HG03520 (cell line): ENCODE measurements around the gene CACNA2D4.

ENCODE experiments used
- ATAC-seq: cut with Tn5 transposase; IDR thresholded peaks from one replicate; pipeline ENCODE4 v1.9.1; 2021; ENCODE audit warnings: mild to moderate bottlenecking, moderate library complexity; ENCODE audit not compliant: unreplicated experiment

CACNA2D4 gene

GRCh38 chr12:1836241-1836803, 82.1 kb downstream of the CACNA2D4 start:
- ATAC-seq, result no peak

DNA sequence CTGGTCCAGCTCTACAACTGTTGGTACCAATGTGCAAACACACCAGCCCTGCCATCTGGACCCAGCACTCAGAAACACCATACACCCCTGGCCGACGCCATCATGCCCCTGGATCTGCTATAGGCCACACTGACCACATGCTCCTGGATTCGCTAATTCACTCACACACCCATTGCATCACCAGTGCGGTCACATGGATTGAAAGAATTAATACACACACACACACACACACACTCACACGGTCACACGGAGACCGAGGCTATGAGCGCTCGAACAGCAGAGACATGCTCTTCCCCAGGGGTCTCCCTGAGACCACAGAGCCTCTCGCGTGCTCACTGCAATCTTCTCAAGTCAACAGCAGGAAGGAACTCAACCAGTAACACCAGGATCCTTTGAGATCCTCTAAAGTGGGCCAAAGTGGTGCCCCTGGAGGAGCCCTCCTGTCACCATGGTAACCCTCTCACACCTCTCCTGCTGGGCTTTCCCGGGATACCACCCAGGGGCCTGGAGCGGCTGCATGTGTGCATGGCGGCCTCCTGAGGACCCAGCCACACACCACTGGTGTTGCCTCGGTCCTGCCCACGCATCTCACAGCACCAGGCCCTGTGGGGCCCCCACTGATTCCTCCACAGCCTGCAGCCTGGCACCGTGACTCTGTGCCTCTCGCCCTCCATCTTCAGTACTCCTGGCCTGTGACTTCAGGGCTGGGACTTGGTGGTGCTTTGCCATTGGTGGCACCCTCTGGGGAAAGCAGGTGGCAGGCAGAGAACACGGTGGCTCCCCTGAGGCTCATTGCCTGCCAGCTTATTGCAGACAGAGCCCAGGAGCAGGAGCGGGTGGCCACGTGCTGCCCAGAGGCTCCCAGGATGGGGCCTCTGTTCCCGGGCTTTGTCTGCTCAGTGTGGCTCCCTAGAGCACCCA, 83.0 kb downstream of the CACNA2D4 start:
- ATAC-seq, result no peak

DNA sequence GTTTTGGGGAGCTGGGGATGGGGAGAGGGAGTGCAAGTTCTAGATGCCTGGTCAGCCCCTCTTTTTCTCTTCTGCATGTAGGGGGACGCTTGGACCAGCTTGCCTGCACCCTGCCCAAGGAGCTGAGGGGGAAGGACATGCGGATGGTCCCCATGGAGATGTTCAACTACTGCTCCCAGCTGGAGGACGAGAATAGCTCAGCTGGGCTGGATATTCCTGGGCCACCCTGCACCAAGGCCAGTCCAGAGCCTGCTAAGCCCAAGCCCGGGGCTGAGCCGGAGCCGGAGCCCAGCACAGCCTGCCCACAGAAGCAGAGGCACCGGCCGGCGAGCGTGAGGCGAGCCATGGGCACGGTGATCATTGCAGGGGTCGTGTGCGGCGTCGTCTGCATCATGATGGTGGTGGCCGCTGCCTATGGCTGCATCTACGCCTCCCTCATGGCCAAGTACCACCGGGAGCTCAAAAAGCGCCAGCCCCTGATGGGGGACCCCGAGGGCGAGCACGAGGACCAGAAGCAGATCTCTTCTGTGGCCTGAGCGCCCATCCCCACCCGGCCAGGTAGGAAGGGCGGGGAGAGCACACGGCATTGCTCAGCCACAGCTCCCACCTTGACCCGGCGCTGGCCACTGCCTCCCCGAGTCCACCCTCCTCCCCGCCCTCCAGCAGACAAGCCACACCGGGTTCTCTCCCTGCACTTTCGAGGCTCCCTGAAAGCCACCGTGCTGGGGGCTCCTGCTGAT, 84.1 kb downstream of the CACNA2D4 start:
- no peak for ATAC-seq

DNA sequence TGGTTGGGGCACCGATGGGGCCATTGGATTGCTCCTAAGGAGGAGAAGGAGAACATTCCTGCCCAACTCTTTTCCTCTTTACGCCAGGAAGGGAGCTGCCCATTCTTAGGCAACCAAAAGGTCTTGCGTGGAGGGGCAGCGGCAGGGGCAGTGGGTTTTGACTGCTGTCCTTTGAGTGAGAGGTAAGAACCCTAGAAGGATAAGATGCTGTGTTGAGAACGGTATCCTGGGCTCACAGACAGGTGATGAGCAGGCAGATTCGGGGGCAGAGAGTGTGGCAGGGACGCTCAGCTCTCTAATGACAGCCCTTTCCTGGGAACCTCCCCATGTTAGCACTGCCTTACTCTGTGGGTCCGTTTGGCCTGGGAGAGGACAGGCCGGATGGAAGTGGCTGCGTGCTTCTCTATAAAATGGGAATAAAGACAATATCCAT, 84.8 kb downstream of the CACNA2D4 start:
- no peak for ATAC-seq

- ATAC-seq, result no peak
Observed at GRCh38 chr12:1832801-1833595, 85.5 kb downstream of the CACNA2D4 start.

GRCh38 chr12:1830981-1831963, 87.2 kb downstream of the CACNA2D4 start:
- no peak for ATAC-seq

- no peak for ATAC-seq
Observed at GRCh38 chr12:1830401-1830845, 88.0 kb downstream of the CACNA2D4 start.

DNA sequence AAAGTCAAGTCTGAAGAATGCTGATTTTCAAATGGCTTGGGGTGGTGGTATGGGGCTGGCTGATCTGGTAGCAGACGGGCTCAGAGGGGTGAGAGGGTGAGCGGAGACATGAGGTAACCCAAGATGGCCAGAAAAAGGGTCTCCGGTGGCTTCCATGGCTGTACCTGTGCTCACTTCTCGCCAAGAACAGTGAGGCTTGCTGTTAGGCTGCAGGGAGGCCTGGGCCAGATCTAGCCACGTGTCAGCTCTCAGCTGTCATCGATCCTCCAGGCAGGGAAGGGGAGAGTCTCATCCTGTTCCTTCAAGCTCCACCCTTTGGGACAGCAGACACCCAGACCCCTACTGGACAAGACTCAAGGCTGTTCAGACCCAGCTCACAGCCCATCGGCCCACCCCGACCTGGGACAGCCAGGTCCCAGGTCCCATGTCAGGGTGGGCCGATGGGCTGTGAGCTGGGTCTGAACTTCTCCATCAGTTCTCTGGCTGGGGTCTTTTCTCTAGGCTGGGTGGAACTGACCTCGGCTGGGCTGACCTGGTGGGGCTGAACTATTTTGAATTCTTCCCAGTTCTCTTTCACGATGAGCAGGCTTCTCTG, 89.0 kb downstream of the CACNA2D4 start:
- no peak for ATAC-seq

DNA sequence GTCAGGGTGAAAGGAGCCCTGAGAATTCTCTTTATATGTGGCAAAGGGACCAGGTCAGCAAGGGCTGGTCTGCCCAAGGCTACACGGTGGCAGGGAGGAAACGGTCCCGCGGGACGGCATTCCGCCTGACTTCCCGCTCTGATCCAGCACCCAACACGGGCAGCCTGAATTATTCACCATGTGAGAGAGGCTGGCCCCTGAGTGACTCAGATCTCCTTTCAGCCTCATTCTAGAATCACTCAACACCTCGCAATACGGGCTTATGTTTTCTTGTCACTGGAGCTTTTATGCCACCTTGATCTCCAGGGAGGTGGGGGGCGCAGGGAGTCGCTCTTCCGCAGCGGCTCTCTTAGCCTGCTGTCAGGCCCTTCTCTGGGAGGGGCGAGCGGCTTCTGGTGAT, 89.6 kb downstream of the CACNA2D4 start:
- ATAC-seq, result no peak

- ATAC-seq, result no peak
Observed at GRCh38 chr12:1827826-1828805, 90.3 kb downstream of the CACNA2D4 start.

DNA sequence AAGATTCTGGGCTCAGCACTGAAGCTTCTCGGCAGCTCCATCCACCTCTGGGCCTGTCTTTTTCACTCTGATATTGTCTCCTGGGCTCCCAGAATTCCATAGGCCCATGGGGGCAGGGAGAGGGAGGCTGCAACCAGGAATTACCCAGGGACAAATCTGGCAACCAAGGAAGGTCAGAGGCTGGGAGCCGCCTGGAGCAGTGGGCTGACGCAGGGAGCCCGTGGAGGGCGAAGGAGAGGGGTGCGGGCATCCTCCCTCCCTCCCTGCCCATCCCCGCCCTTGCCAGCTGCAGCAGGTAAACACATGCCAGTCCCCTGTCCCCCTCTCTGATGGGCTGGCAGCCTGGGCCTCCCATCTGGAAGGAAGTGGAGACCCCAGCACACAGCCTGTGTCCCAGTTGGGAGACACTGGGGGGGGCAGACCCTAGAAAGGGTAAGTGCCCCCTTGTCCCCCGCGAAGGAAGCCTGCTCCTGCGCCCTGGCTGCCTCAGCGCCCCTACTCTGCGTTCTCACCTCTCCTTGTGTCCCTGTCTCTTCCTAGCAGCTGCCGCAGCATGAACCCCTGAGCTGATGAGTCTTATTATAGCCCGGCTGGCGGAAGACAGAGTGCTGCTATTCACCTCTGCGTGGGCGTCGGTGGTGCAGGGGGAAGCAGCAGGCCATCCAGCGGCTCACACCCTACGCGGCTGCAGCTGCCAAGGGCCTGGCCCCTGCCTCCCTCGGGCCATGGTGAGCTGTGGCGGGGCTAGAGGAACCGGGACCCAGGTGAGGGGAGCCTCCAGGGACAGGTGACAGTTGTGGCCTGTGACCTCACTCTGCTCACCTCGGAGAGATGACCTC, 91.4 kb downstream of the CACNA2D4 start:
- no peak for ATAC-seq

- no peak for ATAC-seq
Observed at GRCh38 chr12:1826401-1826800, 92.1 kb downstream of the CACNA2D4 start.

GRCh38 chr12:1825382-1826102, 92.9 kb downstream of the CACNA2D4 start:
- ATAC-seq, result no peak

GRCh38 chr12:1823237-1823636, 95.2 kb downstream of the CACNA2D4 start:
- no peak for ATAC-seq

GRCh38 chr12:1822699-1823098, 95.8 kb downstream of the CACNA2D4 start:
- no peak for ATAC-seq

DNA sequence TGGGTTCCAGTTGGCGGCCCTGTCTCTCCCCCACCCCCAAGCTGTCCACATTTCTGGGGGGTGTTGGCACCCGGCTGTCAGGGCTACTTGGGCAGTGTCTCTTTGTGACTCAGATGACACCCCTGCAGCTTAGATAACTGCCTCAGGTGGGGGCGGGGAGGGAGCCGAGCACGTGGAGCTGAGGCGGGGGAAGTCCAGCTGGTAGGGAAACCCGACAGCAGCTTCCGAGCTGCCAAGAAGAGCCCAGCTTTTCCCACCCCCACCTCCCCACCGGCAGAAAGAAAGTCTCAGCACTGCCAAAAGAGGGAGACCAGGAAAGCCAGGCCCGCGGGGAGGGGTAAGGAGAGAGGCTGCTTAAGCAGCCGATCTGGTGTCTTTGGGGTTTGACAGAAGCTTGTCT, 96.6 kb downstream of the CACNA2D4 start:
- ATAC-seq, result no peak

GRCh38 chr12:1820896-1821291, 97.6 kb downstream of the CACNA2D4 start:
- ATAC-seq, result no peak
